ENCODE results near the gene ACVR2A. TPM values are rescaled to one million over a fixed set of nuclear protein-coding genes. Genes with fewer than 3 reads are reported as not detected.

ACVR2A gene
- total RNA-seq, 4 donors from 2014 or later = 17.4 to 42.4 (median 28.0) TPM

GRCh38 chr2:147810883-147811765, 33.7 kb upstream of the ACVR2A start:
- peaks cover 0 to 5% (median 0%) of the 10 kb centered on the region in 4 donors for H3K4me1 ChIP-seq
- no peaks in the 10 kb centered on the region for H3K9me3 ChIP-seq
- DNase-seq (ENCODE audit: extremely low spot score) = no peak
- H3K27me3 ChIP-seq = no peaks in the 10 kb centered on the region
- intact Hi-C loops (cut with DNase I) = no loop called here
- TF ChIP-seq POLR2AphosphoS5 (IDR thresholded peaks at IDR 0.05) = no peak
- TF ChIP-seq, protein P1, sequence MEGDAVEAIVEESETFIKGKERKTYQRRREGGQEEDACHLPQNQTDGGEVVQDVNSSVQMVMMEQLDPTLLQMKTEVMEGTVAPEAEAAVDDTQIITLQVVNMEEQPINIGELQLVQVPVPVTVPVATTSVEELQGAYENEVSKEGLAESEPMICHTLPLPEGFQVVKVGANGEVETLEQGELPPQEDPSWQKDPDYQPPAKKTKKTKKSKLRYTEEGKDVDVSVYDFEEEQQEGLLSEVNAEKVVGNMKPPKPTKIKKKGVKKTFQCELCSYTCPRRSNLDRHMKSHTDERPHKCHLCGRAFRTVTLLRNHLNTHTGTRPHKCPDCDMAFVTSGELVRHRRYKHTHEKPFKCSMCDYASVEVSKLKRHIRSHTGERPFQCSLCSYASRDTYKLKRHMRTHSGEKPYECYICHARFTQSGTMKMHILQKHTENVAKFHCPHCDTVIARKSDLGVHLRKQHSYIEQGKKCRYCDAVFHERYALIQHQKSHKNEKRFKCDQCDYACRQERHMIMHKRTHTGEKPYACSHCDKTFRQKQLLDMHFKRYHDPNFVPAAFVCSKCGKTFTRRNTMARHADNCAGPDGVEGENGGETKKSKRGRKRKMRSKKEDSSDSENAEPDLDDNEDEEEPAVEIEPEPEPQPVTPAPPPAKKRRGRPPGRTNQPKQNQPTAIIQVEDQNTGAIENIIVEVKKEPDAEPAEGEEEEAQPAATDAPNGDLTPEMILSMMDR (IDR thresholded peaks at IDR 0.05) = no peak
- TF ChIP-seq POLR2A (IDR thresholded peaks at IDR 0.05; ENCODE audit: low read depth) = no peak
- no peak for TF ChIP-seq EP300 (IDR thresholded peaks at IDR 0.05)
- H3K27ac ChIP-seq (replicated peaks in 1 of 4) = no peak overlapping the region
- H3K36me3 ChIP-seq = no peaks in the 10 kb centered on the region
- H3K4me3 ChIP-seq = no peak overlapping the region

DNA sequence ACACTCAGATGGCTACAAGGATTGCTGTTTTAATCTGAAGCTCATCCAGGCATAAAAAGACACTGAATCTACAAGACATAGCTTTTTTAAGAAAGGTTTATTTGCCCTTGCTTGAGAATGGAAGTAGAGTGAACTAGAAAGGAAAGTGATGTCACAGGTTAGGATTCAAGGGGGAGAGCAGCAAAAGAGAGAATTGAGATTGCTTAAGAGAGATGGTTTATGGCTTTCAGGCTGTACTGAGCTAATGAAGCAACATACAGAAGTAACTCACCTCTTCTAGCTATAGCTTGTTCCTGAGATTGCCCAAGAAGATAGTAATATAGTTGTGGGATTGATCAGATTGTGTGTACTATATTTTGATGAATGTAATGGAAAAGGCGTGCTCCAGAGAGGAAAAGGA, 26.1 kb upstream of the ACVR2A start:
- DNase-seq (ENCODE audit: extremely low spot score) = no peak
- Histone ChIP-seq H3K4me3 (no peak overlapping the region), H3K27ac (replicated peaks in 1 of 4) (no peak overlapping the region), H3K36me3 (no peaks in the 10 kb centered on the region), H3K4me1 (no peaks in the 10 kb centered on the region), H3K9me3 (peaks cover 0 to 8% (median 0%) of the 10 kb centered on the region in 4 donors), H3K27me3 (no peaks in the 10 kb centered on the region)
- TF ChIP-seq EP300 (IDR thresholded peaks at IDR 0.05) = no peak
- no peak for TF ChIP-seq POLR2A (IDR thresholded peaks at IDR 0.05; ENCODE audit: low read depth)
- no peak for TF ChIP-seq POLR2AphosphoS5 (IDR thresholded peaks at IDR 0.05)
- intact Hi-C loops (cut with DNase I) = no loop called here
- WGBS = 89% methylated on average over 1 of the region's 1 CpG

DNA sequence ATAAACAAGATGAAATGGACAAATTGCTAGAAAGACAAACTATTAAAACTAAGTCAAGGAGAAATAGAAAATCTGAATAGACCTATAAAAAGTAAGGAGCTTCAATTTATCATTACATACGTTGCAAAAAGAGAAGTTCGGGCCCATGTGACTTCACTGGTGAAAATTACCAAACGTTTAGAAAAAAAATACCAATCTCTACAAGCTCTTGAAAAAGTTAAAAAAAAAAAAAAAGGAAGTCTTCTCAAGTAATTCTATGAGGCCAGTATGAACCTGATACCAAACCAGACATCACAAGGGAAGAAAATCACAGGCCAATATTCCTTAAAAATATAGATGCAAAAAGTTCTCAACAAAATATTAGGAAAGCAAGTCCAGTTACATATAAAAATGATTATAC, 20.2 kb upstream of the ACVR2A start:
- TF ChIP-seq POLR2AphosphoS5 (IDR thresholded peaks at IDR 0.05) (no peak), POLR2A (IDR thresholded peaks at IDR 0.05; ENCODE audit: low read depth) (no peak), EP300 (IDR thresholded peaks at IDR 0.05) (no peak)
- TF ChIP-seq, protein P1 (IDR thresholded peaks at IDR 0.05) = no peak
- intact Hi-C loops (cut with DNase I) = no loop called here
- Histone ChIP-seq H3K27me3 (no peaks in the 10 kb centered on the region), H3K4me1 (peaks cover 0 to 4% (median 0%) of the 10 kb centered on the region in 4 donors), H3K36me3 (no peaks in the 10 kb centered on the region), H3K27ac (replicated peaks in 1 of 4) (no peak overlapping the region), H3K4me3 (no peak overlapping the region), H3K9me3 (peaks cover 0 to 8% (median 0%) of the 10 kb centered on the region in 4 donors)
- DNase-seq (ENCODE audit: extremely low spot score) = no peak
- WGBS = 51% methylated on average over 3 of the region's 3 CpGs

GRCh38 chr2:147826278-147827087, 18.3 kb upstream of the ACVR2A start:
- Histone ChIP-seq H3K4me1 (peaks cover 0 to 4% (median 0%) of the 10 kb centered on the region in 4 donors), H3K27me3 (no peaks in the 10 kb centered on the region), H3K9me3 (peaks cover 0 to 13% (median 9%) of the 10 kb centered on the region in 4 donors), H3K4me3 (no peak overlapping the region), H3K27ac (replicated peaks in 1 of 4) (no peak overlapping the region), H3K36me3 (no peaks in the 10 kb centered on the region)
- TF ChIP-seq EP300 (IDR thresholded peaks at IDR 0.05) = no peak
- TF ChIP-seq, protein P1 (IDR thresholded peaks at IDR 0.05) = no peak
- TF ChIP-seq POLR2AphosphoS5 (IDR thresholded peaks at IDR 0.05) = no peak
- no peak for TF ChIP-seq POLR2A (IDR thresholded peaks at IDR 0.05; ENCODE audit: low read depth)
- WGBS = 97% methylated on average over 15 of the region's 41 CpGs
- DNase-seq (ENCODE audit: extremely low spot score) = no peak
- intact Hi-C loops (cut with DNase I) = no loop called here

GRCh38 chr2:147827088-147827375, 17.8 kb upstream of the ACVR2A start:
- no peak overlapping the region for H3K27ac ChIP-seq (replicated peaks in 1 of 4)
- DNase-seq (ENCODE audit: extremely low spot score) = no peak
- intact Hi-C loops (cut with DNase I) = no loop called here
- 98% methylated on average over 10 of the region's 16 CpGs for WGBS
- TF ChIP-seq, protein P1 (IDR thresholded peaks at IDR 0.05) = no peak
- TF ChIP-seq POLR2A (IDR thresholded peaks at IDR 0.05; ENCODE audit: low read depth) (no peak), EP300 (IDR thresholded peaks at IDR 0.05) (no peak)
- H3K4me1 ChIP-seq = peaks cover 0 to 4% (median 0%) of the 10 kb centered on the region in 4 donors
- H3K27me3 ChIP-seq = no peaks in the 10 kb centered on the region
- H3K36me3 ChIP-seq = no peaks in the 10 kb centered on the region
- H3K9me3 ChIP-seq = peaks cover 0 to 13% (median 9%) of the 10 kb centered on the region in 4 donors
- H3K4me3 ChIP-seq = no peak overlapping the region
